HCT116 (cell line): Measurements from ENCODE around the gene C2CD2L. TPM values are rescaled to one million over a fixed set of nuclear protein-coding genes. Genes with fewer than 3 reads are reported as not detected.

Source experiments
- ATAC-seq: fragments of 200-7000 bp; cut with Tn5 transposase; 2 replicates; pipeline ENCODE4 v1.9.1; 2020; ENCODE audit warnings: mild to moderate bottlenecking, moderate library complexity
- BruUV-seq: library from RNA; stranded (reverse); fragments of 400-500 nt; replicated peaks from 2 replicates; lab custom pipeline; 2021; lab: Mats Ljungman, UMichigan
- CTCF ChIA-PET: fragments of 300-600 bp; sonication (Branson Sonifier 250); formaldehyde crosslinking; loops from one replicate; lab custom pipeline; 2021; ENCODE audit warnings: antibody characterized with exemption; lab: Charles Lee
- POLR2A ChIA-PET: fragments of 300-600, 350-600 bp; sonication (Branson Sonifier 250); formaldehyde crosslinking; loops from one replicate; lab custom pipeline; 2021; ENCODE audit warnings: antibody characterized with exemption; lab: Charles Lee
- RAD21 ChIA-PET, 2 experiments: fragments of 300-600 bp; sonication (Branson Sonifier 250); formaldehyde crosslinking; loops; one replicate each; lab custom pipeline; 2023; ENCODE audit warnings: low total read pairs in 2 of 2; ENCODE audit not compliant: uncharacterized antibody in 2 of 2, unreplicated experiment in 2 of 2, low non-redundant PET in 1 of 2; lab: Charles Lee
- DNase-seq: peaks from one replicate; pipeline ENCODE4 v3.0.0-alpha.2; 2010; ENCODE audit warnings: low read depth, low spot score
- H2AFZ ChIP-seq: fragments of 200-600 bp; shearing (Covaris generic), sonication (generic); 2 replicates; pipeline ENCODE4 v1.6.1; 2017; ENCODE audit warnings: low read depth, mixed run types, mixed read lengths, antibody characterized with exemption, low read length; ENCODE audit not compliant: poor library complexity, severe bottlenecking
- H3K27ac ChIP-seq: 2 replicates; pipeline ENCODE4 v1.5.1; 2012; ENCODE audit warnings: low read depth, low read length
- H3K27me3 ChIP-seq: fragments of 200-600 bp; sonication (generic); 2 replicates; pipeline ENCODE4 v1.6.1; 2016; ENCODE audit warnings: mixed run types, low read length, mixed read lengths; ENCODE audit not compliant: insufficient read depth
- H3K36me3 ChIP-seq, 2 experiments: fragments of 200-500 bp in 1 of 2; fragments of 200-600 bp in 1 of 2; sonication (Bioruptor generic) in 1 of 2; sonication (generic) in 1 of 2; 2 replicates each; pipeline versions ENCODE4 v1.5.1 to v1.6.1; 2014 to 2016; ENCODE audit warnings: low read length in 2 of 2, inconsistent platforms in 1 of 2, mixed read lengths in 1 of 2, mixed run types in 1 of 2; ENCODE audit not compliant: insufficient read depth in 2 of 2, control insufficient read depth in 1 of 2
- H3K4me1 ChIP-seq, 2 experiments: fragments of 200-600 bp in 1 of 2; sonication (generic) in 1 of 2; 2 replicates each; pipeline versions ENCODE4 v1.5.1 to v1.6.1; 2012 to 2017; ENCODE audit warnings: low read length in 2 of 2, inconsistent platforms in 1 of 2, mild to moderate bottlenecking in 1 of 2, mixed read lengths in 1 of 2, mixed run types in 1 of 2, moderate library complexity in 1 of 2; ENCODE audit not compliant: insufficient read depth in 2 of 2, control insufficient read depth in 1 of 2
- H3K4me2 ChIP-seq: fragments of 200-600 bp; sonication (generic); 2 replicates; pipeline ENCODE4 v1.6.1; 2017; ENCODE audit warnings: mixed run types, low read length, mixed read lengths
- H3K4me3 ChIP-seq, 2 experiments: fragments of 200-600 bp in 1 of 2; sonication (generic) in 1 of 2; replicated peaks in 1 of 2; 2 replicates each; pipeline ENCODE4 v1.5.1; 2011 to 2016; ENCODE audit warnings: low read length in 2 of 2, control low read depth in 1 of 2, low read depth in 1 of 2, mild to moderate bottlenecking in 1 of 2, mixed read lengths in 1 of 2, mixed run types in 1 of 2
- H3K79me2 ChIP-seq: fragments of 200-600 bp; sonication (generic); 2 replicates; pipeline ENCODE4 v1.6.1; 2017; ENCODE audit warnings: mild to moderate bottlenecking, mixed run types, low read length, moderate library complexity, mixed read lengths; ENCODE audit not compliant: insufficient read depth
- H3K9ac ChIP-seq: fragments of 200-600 bp; sonication (generic); 2 replicates; pipeline ENCODE4 v1.6.1; 2016; ENCODE audit warnings: low read length, mixed read lengths
- H3K9me2 ChIP-seq: fragments of 200-600 bp; sonication (generic), shearing (Covaris generic); 2 replicates; pipeline ENCODE4 v1.6.1; 2017; ENCODE audit warnings: mixed run types, mild to moderate bottlenecking, moderate library complexity; ENCODE audit not compliant: insufficient read depth
- H3K9me3 ChIP-seq, 2 experiments: fragments of 200-500 bp in 1 of 2; fragments of 200-600 bp in 1 of 2; sonication (Bioruptor generic) in 1 of 2; sonication (generic) in 1 of 2; 2 replicates each; pipeline ENCODE4 v1.6.1; 2014 to 2017; ENCODE audit warnings: low read length in 2 of 2, mixed read lengths in 2 of 2, inconsistent platforms in 1 of 2, low read depth in 1 of 2, mild to moderate bottlenecking in 1 of 2, mixed run types in 1 of 2, moderate library complexity in 1 of 2; ENCODE audit not compliant: control insufficient read depth in 1 of 2, insufficient read depth in 1 of 2
- H4K20me1 ChIP-seq: fragments of 200-600 bp; sonication (generic), shearing (Covaris generic); 2 replicates; pipeline ENCODE4 v1.6.1; 2017; ENCODE audit warnings: mixed run types, mild to moderate bottlenecking, moderate library complexity; ENCODE audit not compliant: insufficient read depth
- EZH2phosphoT487 ChIP-seq: fragments of 200-600 bp; IDR thresholded peaks from 2 replicates; pipeline ENCODE4 v1.6.1; 2018; ENCODE audit warnings: antibody characterized with exemption, borderline replicate concordance
- FOSL1 ChIP-seq: IDR thresholded peaks from 2 replicates; pipeline ENCODE4 v1.6.1; 2012; ENCODE audit warnings: low read depth
- POLR2A ChIP-seq: IDR thresholded peaks from 2 replicates; pipeline ENCODE4 v1.7.0; 2011; ENCODE audit warnings: borderline replicate concordance; ENCODE audit not compliant: insufficient read depth, insufficient read length; ENCODE audit errors: extremely low read depth
- POLR2AphosphoS5 ChIP-seq: IDR thresholded peaks from 2 replicates; pipeline ENCODE4 v1.6.1; 2011; ENCODE audit warnings: mild to moderate bottlenecking, low read depth, low read length, moderate library complexity
- SIN3A ChIP-seq: IDR thresholded peaks from 2 replicates; pipeline ENCODE4 v1.6.1; 2012; ENCODE audit warnings: low read depth
- TCF7L2 ChIP-seq: IDR thresholded peaks from 2 replicates; pipeline ENCODE4 v1.7.0; 2011; ENCODE audit warnings: borderline replicate concordance, inconsistent platforms; ENCODE audit not compliant: insufficient read depth, insufficient read length; ENCODE audit errors: extremely low read depth
- YY1 ChIP-seq: IDR thresholded peaks from 2 replicates; pipeline ENCODE4 v1.6.1; 2011; ENCODE audit warnings: low read length, low read depth, moderate library complexity, mild to moderate bottlenecking; ENCODE audit not compliant: insufficient replicate concordance; ENCODE audit errors: extremely low read depth
- ZFX ChIP-seq: fragments of 450-650 bp; IDR thresholded peaks from 2 replicates; pipeline ENCODE4 v1.6.1; 2017
- intact Hi-C: fragments of 100-400 bp; cut with micrococcal nuclease; formaldehyde crosslinking; loops from 2 replicates; pipeline ENCODE4 v1.10.0; 2022
- total RNA-seq: library from RNA; stranded (reverse); gene quantifications from one replicate; pipeline ENCODE4 v1.2.1, GENCODE V29; 2021; ENCODE audit not compliant: unreplicated experiment
- TF ChIP-seq, protein P1 (sequence below), 3 experiments: fragments of 200-600 bp in 1 of 3; sonication (generic) in 1 of 3; IDR thresholded peaks in 2 of 3; conservative IDR thresholded peaks in 1 of 3; 2 replicates each; pipeline ENCODE4 v1.5.1; 2012 to 2017; ENCODE audit warnings: low read depth in 2 of 3, low read length in 2 of 3, antibody characterized with exemption in 1 of 3, borderline replicate concordance in 1 of 3, control low read depth in 1 of 3, mild to moderate bottlenecking in 1 of 3, mixed read lengths in 1 of 3, mixed run types in 1 of 3, moderate library complexity in 1 of 3; ENCODE audit not compliant: insufficient read depth in 1 of 3
- TF ChIP-seq, protein P2 (sequence below): IDR thresholded peaks from 2 replicates; pipeline ENCODE4 v1.6.1; 2012
- TF ChIP-seq, protein P3 (sequence below): IDR thresholded peaks from 2 replicates; pipeline ENCODE4 v1.6.1; 2011; ENCODE audit warnings: mild to moderate bottlenecking, low read length, moderate library complexity; ENCODE audit not compliant: insufficient replicate concordance; ENCODE audit errors: extremely low read depth

The C2CD2L gene
- total RNA-seq, 1 experiment from 2014 or later, result 12.4 TPM

DNA sequence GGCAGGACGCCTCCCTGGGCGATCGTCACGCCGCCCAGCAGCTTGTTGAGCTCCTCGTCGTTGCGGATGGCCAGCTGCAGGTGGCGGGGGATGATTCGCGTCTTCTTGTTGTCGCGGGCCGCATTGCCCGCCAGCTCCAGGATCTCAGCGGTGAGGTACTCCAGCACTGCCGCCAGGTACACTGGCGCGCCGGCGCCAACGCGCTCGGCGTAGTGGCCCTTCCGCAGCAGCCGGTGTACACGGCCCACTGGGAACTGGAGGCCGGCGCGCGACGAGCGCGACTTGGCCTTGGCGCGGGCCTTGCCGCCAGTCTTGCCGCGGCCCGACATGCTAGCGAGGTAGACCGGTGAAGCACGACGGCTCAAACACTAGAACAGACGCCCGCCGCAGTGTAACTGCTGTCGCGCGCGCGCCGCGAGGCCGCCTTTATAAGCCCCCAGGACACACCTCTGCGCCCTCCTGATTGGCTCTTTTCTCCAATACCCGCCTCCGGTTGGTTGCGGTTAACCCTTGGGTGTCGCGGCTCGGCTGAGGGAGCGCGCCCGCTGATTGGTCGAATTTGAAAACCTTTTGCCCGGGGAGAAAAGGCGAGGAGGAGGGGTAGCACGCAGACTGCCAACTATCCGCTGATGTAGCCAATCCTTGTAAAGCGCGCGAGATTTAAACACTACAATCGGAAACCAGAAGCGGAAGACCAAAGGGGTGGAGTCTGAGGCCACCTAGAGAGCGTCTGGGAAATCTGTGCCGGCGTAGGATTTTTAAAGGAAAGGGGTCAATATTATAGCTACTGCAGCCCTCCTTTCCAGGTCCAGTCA is 11.9 kb upstream of the C2CD2L start:
- TF ChIP-seq FOSL1 (no peak), POLR2AphosphoS5 (peak; percentile 100), TCF7L2 (peak; percentile 71), SIN3A (no peak), ZFX (peak; percentile 95), YY1 (peak; percentile 59), POLR2A (peak; percentile 100), EZH2phosphoT487 (no peak)
- TF ChIP-seq, protein P1, sequence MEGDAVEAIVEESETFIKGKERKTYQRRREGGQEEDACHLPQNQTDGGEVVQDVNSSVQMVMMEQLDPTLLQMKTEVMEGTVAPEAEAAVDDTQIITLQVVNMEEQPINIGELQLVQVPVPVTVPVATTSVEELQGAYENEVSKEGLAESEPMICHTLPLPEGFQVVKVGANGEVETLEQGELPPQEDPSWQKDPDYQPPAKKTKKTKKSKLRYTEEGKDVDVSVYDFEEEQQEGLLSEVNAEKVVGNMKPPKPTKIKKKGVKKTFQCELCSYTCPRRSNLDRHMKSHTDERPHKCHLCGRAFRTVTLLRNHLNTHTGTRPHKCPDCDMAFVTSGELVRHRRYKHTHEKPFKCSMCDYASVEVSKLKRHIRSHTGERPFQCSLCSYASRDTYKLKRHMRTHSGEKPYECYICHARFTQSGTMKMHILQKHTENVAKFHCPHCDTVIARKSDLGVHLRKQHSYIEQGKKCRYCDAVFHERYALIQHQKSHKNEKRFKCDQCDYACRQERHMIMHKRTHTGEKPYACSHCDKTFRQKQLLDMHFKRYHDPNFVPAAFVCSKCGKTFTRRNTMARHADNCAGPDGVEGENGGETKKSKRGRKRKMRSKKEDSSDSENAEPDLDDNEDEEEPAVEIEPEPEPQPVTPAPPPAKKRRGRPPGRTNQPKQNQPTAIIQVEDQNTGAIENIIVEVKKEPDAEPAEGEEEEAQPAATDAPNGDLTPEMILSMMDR (IDR thresholded peaks at IDR 0.05 in 2 of 3, conservative IDR thresholded peaks at IDR 0.05 in 1 of 3; ENCODE audit: borderline replicate concordance in 1 of 3, insufficient read depth in 1 of 3, low read depth in 2 of 3, low read length in 2 of 3), result peak in 1 of 3 experiments; percentile 6; a peak in 2 of 6 replicates
- TF ChIP-seq, protein P2, sequence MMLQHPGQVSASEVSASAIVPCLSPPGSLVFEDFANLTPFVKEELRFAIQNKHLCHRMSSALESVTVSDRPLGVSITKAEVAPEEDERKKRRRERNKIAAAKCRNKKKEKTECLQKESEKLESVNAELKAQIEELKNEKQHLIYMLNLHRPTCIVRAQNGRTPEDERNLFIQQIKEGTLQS, result no peak
- TF ChIP-seq, protein P3, sequence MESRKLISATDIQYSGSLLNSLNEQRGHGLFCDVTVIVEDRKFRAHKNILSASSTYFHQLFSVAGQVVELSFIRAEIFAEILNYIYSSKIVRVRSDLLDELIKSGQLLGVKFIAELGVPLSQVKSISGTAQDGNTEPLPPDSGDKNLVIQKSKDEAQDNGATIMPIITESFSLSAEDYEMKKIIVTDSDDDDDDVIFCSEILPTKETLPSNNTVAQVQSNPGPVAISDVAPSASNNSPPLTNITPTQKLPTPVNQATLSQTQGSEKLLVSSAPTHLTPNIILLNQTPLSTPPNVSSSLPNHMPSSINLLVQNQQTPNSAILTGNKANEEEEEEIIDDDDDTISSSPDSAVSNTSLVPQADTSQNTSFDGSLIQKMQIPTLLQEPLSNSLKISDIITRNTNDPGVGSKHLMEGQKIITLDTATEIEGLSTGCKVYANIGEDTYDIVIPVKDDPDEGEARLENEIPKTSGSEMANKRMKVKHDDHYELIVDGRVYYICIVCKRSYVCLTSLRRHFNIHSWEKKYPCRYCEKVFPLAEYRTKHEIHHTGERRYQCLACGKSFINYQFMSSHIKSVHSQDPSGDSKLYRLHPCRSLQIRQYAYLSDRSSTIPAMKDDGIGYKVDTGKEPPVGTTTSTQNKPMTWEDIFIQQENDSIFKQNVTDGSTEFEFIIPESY, result no peak
- Histone ChIP-seq H3K27me3 (no peaks in the 10 kb centered on the region), H3K9me3 (no peaks in the 10 kb centered on the region), H3K9ac (peak overlapping the region; percentile 99), H2AFZ (no peak overlapping the region), H3K4me2 (peak overlapping the region; percentile 80), H4K20me1 (peaks cover 11% of the 10 kb centered on the region; the same call in 1 of the 2 replicates), H3K36me3 (peaks cover 14 to 45% of the 10 kb centered on the region in 2 experiments), H3K4me1 (peaks cover 18 to 29% of the 10 kb centered on the region in 2 experiments), H3K4me3 (peak overlapping the region; percentile 83 to 97), H3K9me2 (no peaks in the 10 kb centered on the region), H3K27ac (peak overlapping the region; percentile 93), H3K79me2 (peaks cover 46% of the 10 kb centered on the region)
- BruUV-seq, result TSS peak; percentile 68
- ATAC-seq (peak; percentile 82), DNase-seq (peak; percentile 99)
- ChIA-PET CTCF (interaction anchor here (1.1 to 2.6 kb wide), 3 partner anchors 9 to 243 kb away, joined by 3 to 20 read pairs (median 4); partner anchors contain the start of gene HMBS), POLR2A (interaction anchor here (0.7 to 2.6 kb wide), 13 partner anchors 9 to 266 kb away, joined by 3 to 27 read pairs (median 4); partner anchors contain the start of genes C2CD2L, HINFP, HMBS and NLRX1), RAD21 (interaction anchor here (0.6 to 1.1 kb wide), 3 partner anchors 10 to 243 kb away, joined by 3 to 9 read pairs (median 6); no protein-coding TSS in a partner anchor)
- intact Hi-C loops, result no loop called here
